ENCODE data around the gene PSMD1.
A peak's percentile ranks its signal among the peaks of the same experiment; 100 is the strongest.
"Not testable (repeated sequence)": the region's sequence is repeated elsewhere in the genome, so short reads cannot be mapped to it uniquely, and the experiment has no call there.

Gene PSMD1
- 61.3 to 117 reads per million in 2 donors for total RNA-seq

GRCh38 chr2:231056453-231057416 is at the start of gene PSMD1:
Gene PSMD1, plus strand, starts transcription at chr2:231056867. Its CDS starts 159 bp downstream, at chr2:231057026.
- DNase-seq = peak; percentile 92

- no peak for DNase-seq
Observed at GRCh38 chr2:231007286-231008098, 49.2 kb upstream of the PSMD1 start.

- DNase-seq = no peak
Observed at GRCh38 chr2:231008131-231008530, 48.5 kb upstream of the PSMD1 start.

- DNase-seq = no peak
Observed at GRCh38 chr2:231009236-231009919, 47.3 kb upstream of the PSMD1 start.

GRCh38 chr2:231010201-231010730 is 46.4 kb upstream of the PSMD1 start:
- DNase-seq = no peak

GRCh38 chr2:231011526-231011925 is 45.1 kb upstream of the PSMD1 start:
- DNase-seq = no peak

- no peak for DNase-seq
Observed at GRCh38 chr2:231012463-231012862, 44.2 kb upstream of the PSMD1 start.

GRCh38 chr2:231013820-231014219 is 42.8 kb upstream of the PSMD1 start:
- no peak for DNase-seq

- DNase-seq = no peak
Observed at GRCh38 chr2:231015478-231015877, 41.2 kb upstream of the PSMD1 start.

GRCh38 chr2:231015926-231016325 is 40.7 kb upstream of the PSMD1 start:
- no peak for DNase-seq

- no peak for DNase-seq
Observed at GRCh38 chr2:231016566-231017230, 40.0 kb upstream of the PSMD1 start.

GRCh38 chr2:231017231-231017598 is 39.5 kb upstream of the PSMD1 start:
- no peak for DNase-seq

- no peak for DNase-seq
Observed at GRCh38 chr2:231018184-231018583, 38.5 kb upstream of the PSMD1 start.

- not testable (repeated sequence) for DNase-seq
Observed at GRCh38 chr2:231025059-231025458, 31.6 kb upstream of the PSMD1 start.

- no peak for DNase-seq
Observed at GRCh38 chr2:231028889-231029288, 27.8 kb upstream of the PSMD1 start.

- no peak for DNase-seq
Observed at GRCh38 chr2:231029563-231029962, 27.1 kb upstream of the PSMD1 start.

GRCh38 chr2:231030725-231031124 is 25.9 kb upstream of the PSMD1 start:
- no peak for DNase-seq

- DNase-seq = no peak
Observed at GRCh38 chr2:231032575-231033140, 24.0 kb upstream of the PSMD1 start.

GRCh38 chr2:231033147-231034132 is 23.2 kb upstream of the PSMD1 start:
- DNase-seq = no peak

- DNase-seq = no peak
Observed at GRCh38 chr2:231034291-231034882, 22.3 kb upstream of the PSMD1 start.

Data from T-helper 9 cell (primary cell).